Measurements from ENCODE around the gene PCSK6. TPM values are rescaled to one million over a fixed set of nuclear protein-coding genes. Genes with fewer than 3 reads are reported as not detected.

Gene PCSK6
- total and polyA plus RNA-seq, 7 experiments from 2014 or later: 0.12 to 3.0 (median 0.70) TPM; not detected in 1

DNA sequence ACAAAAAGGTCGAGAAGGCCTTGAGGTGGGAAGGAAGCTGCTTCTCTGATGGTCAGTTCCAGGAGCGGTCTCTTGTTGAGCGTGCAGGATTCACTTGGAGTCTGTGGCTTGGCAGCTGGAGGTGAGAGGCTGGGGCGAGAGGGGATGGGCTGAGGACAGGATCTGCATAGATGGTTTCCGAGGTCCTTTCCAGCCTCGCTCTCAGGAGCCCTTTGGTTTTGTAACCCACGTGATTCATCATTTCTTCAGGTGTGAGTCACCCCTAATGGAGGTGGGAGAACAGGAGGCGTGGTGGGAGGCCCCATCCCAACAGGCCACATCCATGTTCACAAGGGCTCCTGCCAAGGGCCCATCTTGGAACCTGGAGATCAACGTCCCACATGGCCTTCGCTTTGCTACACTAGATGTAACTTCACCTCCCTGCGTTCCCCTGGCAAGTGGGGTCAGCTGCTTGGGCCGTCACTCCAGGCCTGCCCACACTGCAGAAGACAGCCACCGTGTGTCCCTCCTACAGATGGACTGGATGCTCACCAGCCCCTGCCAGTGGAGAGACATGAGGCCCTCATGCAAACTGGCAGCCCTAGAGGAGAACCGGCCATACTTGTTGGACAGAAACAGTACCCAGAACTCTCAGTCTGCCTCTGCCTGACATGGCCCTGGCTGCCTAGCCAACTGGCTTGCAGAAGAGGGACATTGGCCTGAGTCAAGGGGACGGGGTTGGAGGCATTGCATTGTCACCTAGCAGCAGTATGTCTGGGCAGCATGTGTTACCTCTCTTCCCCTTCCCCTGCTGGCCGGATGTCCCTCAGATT, 1.6 kb upstream of the PCSK6 start:
- ChIA-PET CTCF (no interaction called here), POLR2A (no interaction called here)
- H3K4me1 Mint-ChIP-seq: peaks cover 0 to 10% (median 5%) of the 10 kb centered on the region in 7 donors
- intact Hi-C loops (cut with micrococcal nuclease): no loop called here
- Histone ChIP-seq H3K9me3 (ENCODE audit: control insufficient read depth in 2 of 3, low read length in 3 of 3) (no peaks in the 10 kb centered on the region), H3K4me3 (ENCODE audit: low read length) (no peak overlapping the region), H3K4me1 (ENCODE audit: control insufficient read depth in 2 of 2, insufficient read depth in 2 of 2, low read length in 2 of 2) (no peaks in the 10 kb centered on the region), H3K27me3 (ENCODE audit: control insufficient read depth in 2 of 2, insufficient read depth in 2 of 2, low read length in 2 of 2) (peaks cover 0 to 4% of the 10 kb centered on the region in 2 donors), H3K27ac (ENCODE audit: low read depth, low read length) (no peak overlapping the region), H3K36me3 (ENCODE audit: control insufficient read depth in 2 of 3, insufficient read depth in 3 of 3, low read length in 3 of 3) (no peaks in the 10 kb centered on the region)
- H3K9me3 Mint-ChIP-seq: peaks cover 0 to 2% (median 0%) of the 10 kb centered on the region in 11 donors
- H3K27ac Mint-ChIP-seq: no peak overlapping the region
- ATAC-seq (no peak), DNase-seq (peak in 1 of 9 donors; percentile 18)
- H3K27me3 Mint-ChIP-seq: peaks cover 44 to 69% (median 60%) of the 10 kb centered on the region in 5 donors
- H3K4me3 Mint-ChIP-seq: peak overlapping the region in 3 of 10 donors; percentile 11 to 69 (median 23)
- H3K36me3 Mint-ChIP-seq: no peaks in the 10 kb centered on the region

DNA sequence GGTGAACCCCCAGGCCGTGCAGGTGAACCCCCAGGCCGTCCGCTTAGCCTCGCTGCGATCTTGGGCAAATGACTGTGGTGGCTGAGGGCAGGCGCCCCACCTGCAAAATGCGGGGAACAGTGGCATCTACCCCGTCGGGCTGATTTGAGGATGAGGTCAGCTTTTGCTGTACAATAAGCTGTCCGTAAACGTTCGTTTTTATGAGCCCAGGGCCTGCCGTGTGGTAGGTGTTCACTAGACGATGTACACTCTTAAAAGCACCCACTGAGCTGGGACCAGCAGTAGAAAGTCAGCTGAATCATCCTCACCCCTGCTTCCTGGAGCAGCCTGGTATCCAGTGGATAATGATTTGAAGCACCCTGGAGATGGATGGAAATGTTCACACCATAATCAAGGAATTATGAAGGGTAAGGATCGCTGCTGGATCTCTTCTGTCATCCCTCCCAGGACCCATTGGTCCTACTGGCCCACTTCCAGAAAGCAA, 943 bp upstream of the PCSK6 start:
- intact Hi-C loops (cut with micrococcal nuclease): no loop called here
- H3K4me1 Mint-ChIP-seq: peaks cover 0 to 10% (median 4%) of the 10 kb centered on the region in 7 donors
- Histone ChIP-seq H3K4me1 (ENCODE audit: control insufficient read depth in 2 of 2, insufficient read depth in 2 of 2, low read length in 2 of 2) (no peaks in the 10 kb centered on the region), H3K36me3 (ENCODE audit: control insufficient read depth in 2 of 3, insufficient read depth in 3 of 3, low read length in 3 of 3) (no peaks in the 10 kb centered on the region), H3K9me3 (ENCODE audit: control insufficient read depth in 2 of 3, low read length in 3 of 3) (no peaks in the 10 kb centered on the region), H3K4me3 (ENCODE audit: low read length) (no peak overlapping the region), H3K27ac (ENCODE audit: low read depth, low read length) (no peak overlapping the region), H3K27me3 (ENCODE audit: control insufficient read depth in 2 of 2, insufficient read depth in 2 of 2, low read length in 2 of 2) (peaks cover 0 to 4% of the 10 kb centered on the region in 2 donors)
- H3K4me3 Mint-ChIP-seq: peak overlapping the region in 7 of 10 donors; percentile 2 to 69 (median 57)
- ChIA-PET CTCF (no interaction called here), POLR2A (no interaction called here)
- ATAC-seq (no peak), DNase-seq (peak in 1 of 9 donors; percentile 17)
- H3K27ac Mint-ChIP-seq: peak overlapping the region in 1 of 9 donors; percentile 25
- peaks cover 37 to 68% (median 59%) of the 10 kb centered on the region in 5 donors for H3K27me3 Mint-ChIP-seq
- H3K9me3 Mint-ChIP-seq: peaks cover 0 to 2% (median 0%) of the 10 kb centered on the region in 11 donors
- H3K36me3 Mint-ChIP-seq: no peaks in the 10 kb centered on the region

DNA sequence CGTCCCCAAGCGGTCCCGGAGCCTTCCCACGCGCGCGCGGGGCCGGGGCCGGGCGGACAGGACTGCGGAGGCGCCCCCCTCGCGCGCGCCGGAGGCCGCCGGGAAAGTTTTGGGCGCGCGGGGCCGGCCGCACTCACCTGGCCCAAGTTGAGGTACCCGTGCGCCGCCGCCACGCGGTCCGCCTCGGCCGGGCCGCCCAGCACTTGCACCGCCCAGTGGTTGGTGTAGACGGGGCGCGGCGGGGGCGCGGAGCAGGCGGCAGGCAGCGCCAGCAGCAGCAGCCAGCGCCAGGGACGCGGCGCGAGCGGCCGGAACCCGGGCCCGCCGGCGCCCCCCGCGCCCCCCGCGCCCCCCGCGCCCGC, 289 bp downstream of the PCSK6 start:
- Mint-ChIP-seq H3K4me3 (no peak overlapping the region), H3K9me3 (peaks cover 0 to 2% (median 0%) of the 10 kb centered on the region in 11 donors), H3K27me3 (peaks cover 30 to 67% (median 56%) of the 10 kb centered on the region in 5 donors), H3K4me1 (peaks cover 0 to 10% (median 3%) of the 10 kb centered on the region in 7 donors), H3K27ac (no peak overlapping the region), H3K36me3 (no peaks in the 10 kb centered on the region)
- Histone ChIP-seq H3K4me1 (ENCODE audit: control insufficient read depth in 2 of 2, insufficient read depth in 2 of 2, low read length in 2 of 2) (no peaks in the 10 kb centered on the region), H3K9me3 (ENCODE audit: control insufficient read depth in 2 of 3, low read length in 3 of 3) (no peaks in the 10 kb centered on the region), H3K4me3 (ENCODE audit: low read length) (no peak overlapping the region), H3K27me3 (ENCODE audit: control insufficient read depth in 2 of 2, insufficient read depth in 2 of 2, low read length in 2 of 2) (peaks cover 0 to 4% of the 10 kb centered on the region in 2 donors), H3K27ac (ENCODE audit: low read depth, low read length) (no peak overlapping the region), H3K36me3 (ENCODE audit: control insufficient read depth in 2 of 3, insufficient read depth in 3 of 3, low read length in 3 of 3) (no peaks in the 10 kb centered on the region)
- ATAC-seq: peak; percentile 41
- POLR2A ChIA-PET: no interaction called here
- intact Hi-C loops (cut with micrococcal nuclease): no loop called here
- CTCF ChIA-PET: no interaction called here
- DNase-seq: peak in 1 of 9 donors; percentile 53

DNA sequence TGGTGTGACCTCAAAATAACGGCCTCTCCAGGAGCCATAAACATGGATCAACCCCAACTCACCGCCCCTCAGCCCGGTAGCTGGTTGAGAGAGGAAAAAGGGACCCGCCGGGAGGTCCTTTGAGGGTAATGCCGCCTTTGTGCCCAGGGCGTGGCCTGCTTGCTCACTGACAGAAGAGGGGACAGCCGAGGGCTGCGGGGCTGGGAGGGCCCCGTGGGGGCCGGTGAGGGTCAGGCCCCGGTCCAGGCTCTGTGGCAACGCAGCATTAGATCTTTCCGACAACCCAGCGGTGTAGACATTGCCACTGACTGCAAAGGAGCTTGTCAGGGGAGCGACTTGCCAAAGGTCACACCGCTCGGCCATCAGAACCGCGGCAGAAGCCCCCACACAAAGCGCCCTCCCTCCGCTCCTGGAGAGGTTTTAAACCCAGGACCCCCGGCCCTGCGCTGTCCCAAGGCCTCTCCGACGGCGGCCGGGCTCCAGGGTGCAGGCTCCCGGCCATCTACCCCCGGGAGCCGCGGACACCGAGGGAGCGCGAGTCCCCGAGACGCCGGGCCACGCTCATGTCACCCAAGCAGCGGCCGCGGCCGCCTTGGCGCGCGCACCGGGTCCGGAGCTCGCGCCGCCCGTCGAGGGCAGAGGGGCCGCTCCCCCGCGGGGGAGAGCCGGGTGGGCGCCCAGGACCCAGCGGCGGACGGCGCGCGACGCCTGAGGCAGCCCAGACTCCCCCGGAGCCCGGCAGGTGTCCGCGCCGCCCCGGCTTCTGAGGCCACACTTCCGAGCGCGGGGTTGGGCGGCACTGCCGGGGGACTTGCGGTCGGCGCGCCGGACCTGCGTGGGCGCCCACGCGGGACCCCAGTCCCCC, 975 bp downstream of the PCSK6 start:
- peaks cover 0 to 10% (median 3%) of the 10 kb centered on the region in 7 donors for H3K4me1 Mint-ChIP-seq
- Histone ChIP-seq H3K27ac (ENCODE audit: low read depth, low read length) (no peak overlapping the region), H3K9me3 (ENCODE audit: control insufficient read depth in 2 of 3, low read length in 3 of 3) (no peaks in the 10 kb centered on the region), H3K4me1 (ENCODE audit: control insufficient read depth in 2 of 2, insufficient read depth in 2 of 2, low read length in 2 of 2) (no peaks in the 10 kb centered on the region), H3K36me3 (ENCODE audit: control insufficient read depth in 2 of 3, insufficient read depth in 3 of 3, low read length in 3 of 3) (no peaks in the 10 kb centered on the region), H3K4me3 (ENCODE audit: low read length) (no peak overlapping the region), H3K27me3 (ENCODE audit: control insufficient read depth in 2 of 2, insufficient read depth in 2 of 2, low read length in 2 of 2) (peaks cover 0 to 4% of the 10 kb centered on the region in 2 donors)
- ATAC-seq: no peak
- DNase-seq: peak in 1 of 9 donors; percentile 19
- H3K36me3 Mint-ChIP-seq: no peaks in the 10 kb centered on the region
- peaks cover 30 to 63% (median 53%) of the 10 kb centered on the region in 5 donors for H3K27me3 Mint-ChIP-seq
- intact Hi-C loops (cut with micrococcal nuclease): no loop called here
- peak overlapping the region in 3 of 10 donors; percentile 20 to 44 (median 37) for H3K4me3 Mint-ChIP-seq
- H3K27ac Mint-ChIP-seq: no peak overlapping the region
- POLR2A ChIA-PET: no interaction called here
- CTCF ChIA-PET: no interaction called here
- H3K9me3 Mint-ChIP-seq: peaks cover 0 to 2% (median 0%) of the 10 kb centered on the region in 11 donors

DNA sequence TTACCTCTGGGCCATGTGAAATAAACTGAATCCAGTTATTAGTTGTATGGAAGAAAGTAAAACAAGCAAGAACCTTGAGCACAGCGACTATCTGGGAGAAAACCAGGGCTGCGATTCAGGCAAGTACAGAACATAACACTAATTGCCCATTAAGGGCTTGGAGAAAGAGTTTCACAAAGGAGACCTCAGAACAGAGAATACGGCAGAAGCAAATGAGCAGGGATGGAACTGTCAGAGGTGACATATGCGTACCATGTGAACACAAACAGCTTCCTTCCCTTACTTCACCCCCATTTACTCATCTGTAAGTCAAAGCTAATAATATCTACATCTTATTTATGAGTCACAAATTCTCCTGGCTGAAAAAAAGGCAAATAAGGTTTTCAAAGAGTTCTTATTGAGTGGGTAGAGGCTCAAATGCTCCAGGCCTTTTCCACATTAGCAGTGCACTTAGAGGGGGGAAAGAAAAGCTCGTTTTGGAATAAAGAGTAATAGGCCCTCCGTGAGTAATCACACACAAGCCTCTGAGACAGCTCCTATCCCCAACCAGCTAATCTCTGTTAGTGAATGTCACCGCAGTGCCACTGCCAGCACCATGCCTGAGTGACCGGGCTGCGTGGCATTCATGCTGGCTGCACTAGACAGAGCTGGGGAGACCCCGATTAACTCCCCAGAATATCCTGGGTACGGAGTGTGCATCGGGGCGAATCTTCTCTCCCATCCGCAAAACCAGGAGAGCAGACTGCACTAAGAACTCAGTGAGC, 2.6 kb downstream of the PCSK6 start:
- Mint-ChIP-seq H3K27me3 (peaks cover 30 to 55% (median 50%) of the 10 kb centered on the region in 5 donors), H3K4me1 (peaks cover 0 to 10% (median 0%) of the 10 kb centered on the region in 7 donors), H3K27ac (no peak overlapping the region), H3K36me3 (no peaks in the 10 kb centered on the region), H3K4me3 (no peak overlapping the region), H3K9me3 (peaks cover 0 to 2% (median 0%) of the 10 kb centered on the region in 11 donors)
- H3K4me1 ChIP-seq (ENCODE audit: control insufficient read depth in 2 of 2, insufficient read depth in 2 of 2, low read length in 2 of 2): no peaks in the 10 kb centered on the region
- intact Hi-C loops (cut with micrococcal nuclease): no loop called here
- H3K36me3 ChIP-seq (ENCODE audit: control insufficient read depth in 2 of 3, insufficient read depth in 3 of 3, low read length in 3 of 3): no peaks in the 10 kb centered on the region
- no peak for DNase-seq
- ChIA-PET CTCF (interaction anchor here (1.0 kb wide), 1 partner anchor 15 kb away, joined by 3 read pairs; no protein-coding TSS in a partner anchor), POLR2A (no interaction called here)
- no peaks in the 10 kb centered on the region for H3K9me3 ChIP-seq (ENCODE audit: control insufficient read depth in 2 of 3, low read length in 3 of 3)
- no peak for ATAC-seq
- peaks cover 0 to 4% of the 10 kb centered on the region in 2 donors for H3K27me3 ChIP-seq (ENCODE audit: control insufficient read depth in 2 of 2, insufficient read depth in 2 of 2, low read length in 2 of 2)
- H3K27ac ChIP-seq (ENCODE audit: low read depth, low read length): no peak overlapping the region
- H3K4me3 ChIP-seq (ENCODE audit: low read length): no peak overlapping the region

DNA sequence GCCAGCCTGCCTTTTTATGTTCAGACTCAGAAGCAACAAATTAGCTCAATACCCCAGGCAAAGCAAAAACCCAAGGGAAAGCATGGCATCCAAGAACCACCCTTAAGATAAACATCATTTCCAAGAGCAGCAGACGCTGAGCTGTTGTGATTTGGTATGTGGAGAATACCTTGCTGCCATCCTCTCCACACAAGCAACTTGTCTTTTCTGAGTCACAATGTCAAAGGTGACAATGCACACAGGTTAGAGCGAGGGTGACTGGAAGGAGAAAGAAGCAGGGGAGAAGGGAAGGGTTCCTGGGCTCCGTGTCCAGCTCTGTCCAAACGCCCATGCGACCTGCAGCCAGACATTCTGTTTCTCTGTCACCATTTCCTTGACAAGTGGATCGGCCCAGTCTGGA, 6.0 kb downstream of the PCSK6 start:
- Mint-ChIP-seq H3K27ac (no peak overlapping the region), H3K4me3 (no peak overlapping the region), H3K9me3 (peaks cover 0 to 2% (median 0%) of the 10 kb centered on the region in 11 donors), H3K36me3 (no peaks in the 10 kb centered on the region), H3K4me1 (peaks cover 0 to 3% (median 0%) of the 10 kb centered on the region in 7 donors), H3K27me3 (peaks cover 27 to 47% (median 38%) of the 10 kb centered on the region in 5 donors)
- H3K36me3 ChIP-seq (ENCODE audit: control insufficient read depth in 2 of 3, insufficient read depth in 3 of 3, low read length in 3 of 3): no peaks in the 10 kb centered on the region
- POLR2A ChIA-PET: no interaction called here
- peaks cover 0 to 4% of the 10 kb centered on the region in 2 donors for H3K27me3 ChIP-seq (ENCODE audit: control insufficient read depth in 2 of 2, insufficient read depth in 2 of 2, low read length in 2 of 2)
- no peak for DNase-seq
- H3K4me3 ChIP-seq (ENCODE audit: low read length): no peak overlapping the region
- intact Hi-C loops (cut with micrococcal nuclease): no loop called here
- CTCF ChIA-PET: no interaction called here
- no peaks in the 10 kb centered on the region for H3K4me1 ChIP-seq (ENCODE audit: control insufficient read depth in 2 of 2, insufficient read depth in 2 of 2, low read length in 2 of 2)
- no peak for ATAC-seq
- no peak overlapping the region for H3K27ac ChIP-seq (ENCODE audit: low read depth, low read length)
- H3K9me3 ChIP-seq (ENCODE audit: control insufficient read depth in 2 of 3, low read length in 3 of 3): no peaks in the 10 kb centered on the region

Measured in naive thymus-derived CD4-positive, alpha-beta T cell (primary cell).